HL-60 (cell line): ENCODE results near the gene PKN2.

Experiments used
- POLR2AphosphoS5 ChIP-seq: IDR thresholded peaks from 2 replicates; pipeline ENCODE4 v1.6.1; 2012; ENCODE audit warnings: low read depth
- SPI1 ChIP-seq: IDR thresholded peaks from 2 replicates; pipeline ENCODE4 v1.6.1; 2012; ENCODE audit warnings: low read depth, mild to moderate bottlenecking, borderline replicate concordance
- TF ChIP-seq, protein P1 (sequence below): IDR thresholded peaks from one replicate; pipeline ENCODE4 v1.5.1; 2011; ENCODE audit warnings: low read length, control low read depth, inconsistent platforms; ENCODE audit not compliant: insufficient read depth
- TF ChIP-seq, protein P2 (sequence below): IDR thresholded peaks from 2 replicates; pipeline ENCODE4 v1.6.1; 2012; ENCODE audit warnings: low read depth; ENCODE audit not compliant: insufficient replicate concordance

DNA sequence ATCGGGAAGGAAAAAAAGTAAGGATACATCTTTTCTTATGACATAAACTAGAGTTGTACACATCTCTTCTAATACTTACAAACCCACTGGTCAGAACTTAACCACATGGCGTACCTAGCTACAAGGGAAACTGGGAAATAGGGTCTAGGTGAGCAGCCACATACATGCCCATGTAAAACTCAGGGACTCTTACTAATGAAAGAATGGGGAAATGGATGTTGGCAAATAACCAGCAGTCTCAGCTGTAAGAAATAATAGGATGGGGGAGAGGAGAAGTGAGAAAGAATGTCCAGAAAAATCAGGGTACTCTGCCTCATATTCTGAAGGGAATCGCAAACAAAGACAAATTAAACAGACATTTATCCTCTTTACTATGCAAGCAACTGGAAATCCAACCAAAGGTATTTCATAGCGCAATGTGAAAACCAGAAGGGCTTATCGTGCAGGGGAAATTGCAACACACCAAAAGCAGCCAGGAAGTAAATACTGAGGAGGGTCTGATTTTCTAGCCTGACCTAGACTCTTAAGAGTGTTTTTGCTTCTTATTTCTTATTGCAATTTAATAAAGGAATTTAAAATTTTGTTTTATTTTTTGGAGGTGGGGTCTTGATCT is 189.8 kb downstream of the PKN2 start:
- TF ChIP-seq, protein P1, sequence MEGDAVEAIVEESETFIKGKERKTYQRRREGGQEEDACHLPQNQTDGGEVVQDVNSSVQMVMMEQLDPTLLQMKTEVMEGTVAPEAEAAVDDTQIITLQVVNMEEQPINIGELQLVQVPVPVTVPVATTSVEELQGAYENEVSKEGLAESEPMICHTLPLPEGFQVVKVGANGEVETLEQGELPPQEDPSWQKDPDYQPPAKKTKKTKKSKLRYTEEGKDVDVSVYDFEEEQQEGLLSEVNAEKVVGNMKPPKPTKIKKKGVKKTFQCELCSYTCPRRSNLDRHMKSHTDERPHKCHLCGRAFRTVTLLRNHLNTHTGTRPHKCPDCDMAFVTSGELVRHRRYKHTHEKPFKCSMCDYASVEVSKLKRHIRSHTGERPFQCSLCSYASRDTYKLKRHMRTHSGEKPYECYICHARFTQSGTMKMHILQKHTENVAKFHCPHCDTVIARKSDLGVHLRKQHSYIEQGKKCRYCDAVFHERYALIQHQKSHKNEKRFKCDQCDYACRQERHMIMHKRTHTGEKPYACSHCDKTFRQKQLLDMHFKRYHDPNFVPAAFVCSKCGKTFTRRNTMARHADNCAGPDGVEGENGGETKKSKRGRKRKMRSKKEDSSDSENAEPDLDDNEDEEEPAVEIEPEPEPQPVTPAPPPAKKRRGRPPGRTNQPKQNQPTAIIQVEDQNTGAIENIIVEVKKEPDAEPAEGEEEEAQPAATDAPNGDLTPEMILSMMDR: no peak
- no peak for TF ChIP-seq POLR2AphosphoS5
- TF ChIP-seq, protein P2, sequence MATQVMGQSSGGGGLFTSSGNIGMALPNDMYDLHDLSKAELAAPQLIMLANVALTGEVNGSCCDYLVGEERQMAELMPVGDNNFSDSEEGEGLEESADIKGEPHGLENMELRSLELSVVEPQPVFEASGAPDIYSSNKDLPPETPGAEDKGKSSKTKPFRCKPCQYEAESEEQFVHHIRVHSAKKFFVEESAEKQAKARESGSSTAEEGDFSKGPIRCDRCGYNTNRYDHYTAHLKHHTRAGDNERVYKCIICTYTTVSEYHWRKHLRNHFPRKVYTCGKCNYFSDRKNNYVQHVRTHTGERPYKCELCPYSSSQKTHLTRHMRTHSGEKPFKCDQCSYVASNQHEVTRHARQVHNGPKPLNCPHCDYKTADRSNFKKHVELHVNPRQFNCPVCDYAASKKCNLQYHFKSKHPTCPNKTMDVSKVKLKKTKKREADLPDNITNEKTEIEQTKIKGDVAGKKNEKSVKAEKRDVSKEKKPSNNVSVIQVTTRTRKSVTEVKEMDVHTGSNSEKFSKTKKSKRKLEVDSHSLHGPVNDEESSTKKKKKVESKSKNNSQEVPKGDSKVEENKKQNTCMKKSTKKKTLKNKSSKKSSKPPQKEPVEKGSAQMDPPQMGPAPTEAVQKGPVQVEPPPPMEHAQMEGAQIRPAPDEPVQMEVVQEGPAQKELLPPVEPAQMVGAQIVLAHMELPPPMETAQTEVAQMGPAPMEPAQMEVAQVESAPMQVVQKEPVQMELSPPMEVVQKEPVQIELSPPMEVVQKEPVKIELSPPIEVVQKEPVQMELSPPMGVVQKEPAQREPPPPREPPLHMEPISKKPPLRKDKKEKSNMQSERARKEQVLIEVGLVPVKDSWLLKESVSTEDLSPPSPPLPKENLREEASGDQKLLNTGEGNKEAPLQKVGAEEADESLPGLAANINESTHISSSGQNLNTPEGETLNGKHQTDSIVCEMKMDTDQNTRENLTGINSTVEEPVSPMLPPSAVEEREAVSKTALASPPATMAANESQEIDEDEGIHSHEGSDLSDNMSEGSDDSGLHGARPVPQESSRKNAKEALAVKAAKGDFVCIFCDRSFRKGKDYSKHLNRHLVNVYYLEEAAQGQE: no peak
- peak; percentile 60; the same call in 1 of the 2 replicates for TF ChIP-seq SPI1
